HepG2 (cell line): ENCODE results near the gene HS6ST1. TPM values are rescaled to one million over a fixed set of nuclear protein-coding genes. Genes with fewer than 3 reads are reported as not detected.

Source experiments
- ATAC-seq: fragments of 200-7000 bp; cut with Tn5 transposase; 3 replicates; pipeline ENCODE4 v1.9.1; 2020; ENCODE audit warnings: mild to moderate bottlenecking, moderate library complexity
- BruUV-seq: library from RNA; stranded (reverse); fragments of 400-500 nt; replicated peaks from 2 replicates; lab custom pipeline; 2021; lab: Mats Ljungman, UMichigan
- CTCF ChIA-PET: fragments of 300-600 bp; formaldehyde crosslinking; extraction: SDS; loops from one replicate; lab custom pipeline; 2021; ENCODE audit warnings: low total read pairs, inconsistent platforms, low intra/inter-chr PET ratio; lab: Yijun Ruan, JAX
- POLR2A ChIA-PET: fragments of 350-600 bp; sonication (Branson Sonifier 250); formaldehyde crosslinking; loops from one replicate; lab custom pipeline; 2020; ENCODE audit warnings: antibody characterized with exemption, inconsistent platforms; lab: Yijun Ruan, JAX
- DNase-seq: peaks from one replicate; pipeline ENCODE4 v3.0.0-alpha.2; 2015; ENCODE audit warnings: low spot score
- FAIRE-seq: peaks from 3 replicates; lab custom pipeline; 2011; peaks lifted over from hg19 to GRCh38; lab: Jason Lieb, UNC
- H2AFZ ChIP-seq: one replicate; pipeline ENCODE4 v1.6.1; 2011; ENCODE audit warnings: low read length, inconsistent platforms
- H3K27ac ChIP-seq: fragments of 300-600 bp; 3 replicates; pipeline ENCODE4 v1.8.0; 2011; ENCODE audit warnings: mixed run types, mild to moderate bottlenecking, mixed read lengths, low read length, inconsistent platforms; ENCODE audit not compliant: insufficient read depth; ENCODE audit errors: extremely low read length
- H3K27me3 ChIP-seq, 2 experiments: fragments of 200-600 bp in 1 of 2; 2 replicates in 1 of 2; 3 replicates in 1 of 2; pipeline versions ENCODE4 v1.6.0 to v1.8.0; 2011; ENCODE audit warnings: low read length in 2 of 2, mild to moderate bottlenecking in 2 of 2, moderate library complexity in 2 of 2, inconsistent platforms in 1 of 2; ENCODE audit not compliant: insufficient read depth in 2 of 2, control insufficient read depth in 1 of 2
- H3K36me3 ChIP-seq, 2 experiments: fragments of 200-600 bp in 1 of 2; replicated peaks in 1 of 2; 2 replicates in 1 of 2; 3 replicates in 1 of 2; pipeline versions ENCODE4 v1.5.1 to v1.8.0; 2011; ENCODE audit warnings: low read length in 2 of 2, inconsistent platforms in 1 of 2; ENCODE audit not compliant: insufficient read depth in 2 of 2, control insufficient read depth in 1 of 2
- H3K4me1 ChIP-seq: 2 replicates; pipeline ENCODE4 v1.5.1; 2012; ENCODE audit warnings: low read length, inconsistent platforms; ENCODE audit not compliant: insufficient read depth
- H3K4me2 ChIP-seq: 2 replicates; pipeline ENCODE4 v1.6.0; 2011; ENCODE audit warnings: low read depth, low read length, inconsistent platforms
- H3K4me3 ChIP-seq, 3 experiments: fragments of 200-600 bp in 1 of 3; sonication (generic), shearing (Covaris generic) in 1 of 3; replicated peaks in 1 of 3; 2 replicates each; pipeline ENCODE4 v1.5.1; 2011 to 2016; ENCODE audit warnings: low read length in 3 of 3, inconsistent platforms in 2 of 3, low read depth in 2 of 3, mild to moderate bottlenecking in 2 of 3, control low read depth in 1 of 3, mixed read lengths in 1 of 3; ENCODE audit not compliant: insufficient read depth in 1 of 3
- H3K79me2 ChIP-seq: one replicate; pipeline ENCODE4 v1.6.1; 2011; ENCODE audit warnings: low read length, inconsistent platforms; ENCODE audit not compliant: insufficient read depth
- H3K9ac ChIP-seq: 2 replicates; pipeline ENCODE4 v1.6.0; 2011; ENCODE audit warnings: mild to moderate bottlenecking, low read depth, low read length, inconsistent platforms; ENCODE audit not compliant: insufficient read depth
- H3K9me3 ChIP-seq: 2 replicates; pipeline ENCODE4 v1.5.1; 2012; ENCODE audit warnings: mild to moderate bottlenecking, low read length
- H4K20me1 ChIP-seq: 2 replicates; pipeline ENCODE4 v1.6.0; 2011; ENCODE audit warnings: inconsistent platforms, mild to moderate bottlenecking, low read length, moderate library complexity; ENCODE audit not compliant: insufficient read depth
- HES4 ChIP-seq: sonication (generic); formaldehyde crosslinking; IDR thresholded peaks from 2 replicates; pipeline ENCODE4 v1.9.0; 2021; ENCODE audit warnings: mild to moderate bottlenecking, missing genetic modification reagents, borderline replicate concordance
- KDM5A ChIP-seq: fragments of 200-600 bp; sonication (generic); IDR thresholded peaks from 2 replicates; pipeline ENCODE4 v1.7.0; 2018; ENCODE audit warnings: antibody characterized with exemption, mild to moderate bottlenecking, low read length, borderline replicate concordance
- KIAA2018 ChIP-seq: sonication (generic); formaldehyde crosslinking; IDR thresholded peaks from 2 replicates; pipeline ENCODE4 v1.5.0; 2020; ENCODE audit warnings: mild to moderate bottlenecking, missing genetic modification reagents, borderline replicate concordance
- UBTF ChIP-seq: sonication (generic); formaldehyde crosslinking; IDR thresholded peaks from 2 replicates; pipeline ENCODE4 v1.4.0; 2020; ENCODE audit warnings: mild to moderate bottlenecking, missing genetic modification reagents
- ZNF101 ChIP-seq: sonication (generic); formaldehyde crosslinking; IDR thresholded peaks from 2 replicates; pipeline ENCODE4 v1.4.0; 2020; ENCODE audit warnings: mild to moderate bottlenecking, low read depth, missing genetic modification reagents, borderline replicate concordance
- ZNF33B ChIP-seq: sonication (generic); formaldehyde crosslinking; IDR thresholded peaks from 2 replicates; pipeline ENCODE4 v1.5.1; 2020; ENCODE audit warnings: mild to moderate bottlenecking, missing genetic modification reagents
- WGBS: methylation state at CpG from one replicate; pipeline ENCODE4 v1.1.6; 2017; ENCODE audit warnings: low lambda C conversion rate; 5-methylcytosine and 5-hydroxymethylcytosine counted together
- in situ Hi-C: cut with HindIII; loops from 2 replicates; pipeline ENCODE4 v1.10.0; 2017; ENCODE audit warnings: low pct_unique_long_range_greater_than_20kb; ENCODE audit not compliant: extremely low pct_ligation_motif_present
- intact Hi-C: fragments of 100-400 bp; cut with micrococcal nuclease; formaldehyde crosslinking; loops from one replicate; pipeline ENCODE4 v1.10.0; 2022; ENCODE audit not compliant: unreplicated experiment
- polyA plus RNA-seq, 8 experiments: library from polyadenylated mRNA; depleted of rRNA in 3 of 8; stranded (reverse) in 7 of 8; unstranded in 1 of 8; fragments of >200 nt; fragmentation: Illumina TruSeq in 4 of 8; extraction: Trizol in 4 of 8; gene quantifications; 2 replicates each; pipeline versions ENCODE4 v1.2.1 to v1.2.3, GENCODE V29; 2011 to 2016; ENCODE audit warnings: low read depth in 4 of 8, missing spikeins in 1 of 8, mixed read lengths in 1 of 8; ENCODE audit not compliant: insufficient read depth in 1 of 8
- total RNA-seq, 5 experiments: library from RNA; depleted of rRNA; stranded (reverse); fragments of >200 nt; fragmentation: Illumina TruSeq; extraction: Trizol; gene quantifications; 2 replicates each; pipeline ENCODE4 v1.2.3, GENCODE V29; 2016; ENCODE audit warnings: low read depth in 1 of 5

HS6ST1 gene
- total and polyA plus RNA-seq, 2 of the 13 experiments (the other 11 are each of a cell fraction or from before 2014, with no cell fraction given), result 34.5 to 84.6 TPM

- Histone ChIP-seq H3K9me3 (no peaks in the 10 kb centered on the region), H2AFZ (no peak overlapping the region), H3K9ac (no peak overlapping the region), H3K36me3 (no peaks in the 10 kb centered on the region), H3K27me3 (peaks cover 0 to under 1% of the 10 kb centered on the region in 2 experiments; a peak in 1 of 5 replicates), H4K20me1 (no peaks in the 10 kb centered on the region), H3K27ac (no peak overlapping the region), H3K79me2 (no peaks in the 10 kb centered on the region), H3K4me3 (no peak overlapping the region), H3K4me2 (no peak overlapping the region), H3K4me1 (no peaks in the 10 kb centered on the region)
- BruUV-seq, result no TSS peak
- ATAC-seq, result no peak
- 65% methylated on average over 2 of the region's 2 CpGs for WGBS
- intact Hi-C loops (no loop called here), in situ Hi-C loops (no loop called here)
- no peak for TF ChIP-seq UBTF (CRISPR knock-in tag)
- TF ChIP-seq ZNF33B (CRISPR knock-in tag), result no peak
- no peak for TF ChIP-seq HES4
- TF ChIP-seq KDM5A, result no peak
- ChIA-PET CTCF (no interaction called here), POLR2A (no interaction called here)
- FAIRE-seq, result no peak
- DNase-seq, result no peak
Measured at GRCh38 chr2:128249555-128249954, 69.1 kb downstream of the HS6ST1 start.

GRCh38 chr2:128245813-128246212 lies 72.9 kb downstream of the HS6ST1 start:
- no peak overlapping the region for H3K4me2 ChIP-seq
- H3K9ac ChIP-seq, result no peak overlapping the region
- no peak overlapping the region for H2AFZ ChIP-seq
- no peak for TF ChIP-seq KIAA2018 (CRISPR knock-in tag)
- TF ChIP-seq ZNF101 (CRISPR knock-in tag), result no peak
- no peak for FAIRE-seq
- no peaks in the 10 kb centered on the region for H4K20me1 ChIP-seq
- ChIA-PET CTCF (no interaction called here), POLR2A (no interaction called here)
- H3K4me3 ChIP-seq, result no peak overlapping the region
- no peaks in the 10 kb centered on the region for H3K36me3 ChIP-seq
- no peaks in the 10 kb centered on the region for H3K9me3 ChIP-seq
- no peak for ATAC-seq
- no peak for DNase-seq
- H3K27ac ChIP-seq, result no peak overlapping the region
- H3K27me3 ChIP-seq, result no peaks in the 10 kb centered on the region
- intact Hi-C loops (no loop called here), in situ Hi-C loops (no loop called here)
- no TSS peak for BruUV-seq
- no peaks in the 10 kb centered on the region for H3K4me1 ChIP-seq
- H3K79me2 ChIP-seq, result no peaks in the 10 kb centered on the region
